Left ventricle myocardium inferior (tissue), 1 donor: ENCODE measurements around the gene MACROD2. TPM values are rescaled to one million over a fixed set of nuclear protein-coding genes. Genes with fewer than 3 reads are reported as not detected.

Source experiments
- DNase-seq: peaks from one replicate; pipeline ENCODE4 v3.0.0-alpha.2; 2020
- H3K27ac ChIP-seq: fragments of 200-600 bp; replicated peaks from 2 replicates; pipeline ENCODE4 v1.8.0; 2021
- H3K27me3 ChIP-seq: fragments of 200-600 bp; 2 replicates; pipeline ENCODE4 v1.8.0; 2021; ENCODE audit warnings: low read depth
- H3K36me3 ChIP-seq: fragments of 200-600 bp; 2 replicates; pipeline ENCODE4 v1.8.0; 2021
- H3K4me1 ChIP-seq: fragments of 200-600 bp; 2 replicates; pipeline ENCODE4 v1.8.0; 2021
- H3K4me3 ChIP-seq: fragments of 200-600 bp; 2 replicates; pipeline ENCODE4 v1.8.0; 2021; ENCODE audit warnings: mild to moderate bottlenecking, moderate library complexity
- H3K9me3 ChIP-seq: fragments of 200-600 bp; replicated peaks from 2 replicates; pipeline ENCODE4 v1.8.0; 2021
- intact Hi-C: fragments of 100-400 bp; cut with micrococcal nuclease; formaldehyde crosslinking; loops from one replicate; pipeline ENCODE4 v1.11.0; 2022
- total RNA-seq: library from RNA; stranded (reverse); fragmentation: NEBNext Ultra II Directional; extraction: Animal tissue kit (Norgen Biotek cat#: 25700); gene quantifications from one replicate; pipeline ENCODE4 v1.2.1, GENCODE V29; 2021
- TF ChIP-seq, protein P1 (sequence below): fragments of 200-600 bp; IDR thresholded peaks from 2 replicates; pipeline ENCODE4 v1.8.0; 2021; ENCODE audit warnings: antibody characterized with exemption, mild to moderate bottlenecking, borderline replicate concordance
- donor health status: DM: no; HTN: yes; CAD: no; lungs with severe emphysema.

Gene MACROD2
- total RNA-seq, 1 donor from 2014 or later = 3.6 TPM

DNA sequence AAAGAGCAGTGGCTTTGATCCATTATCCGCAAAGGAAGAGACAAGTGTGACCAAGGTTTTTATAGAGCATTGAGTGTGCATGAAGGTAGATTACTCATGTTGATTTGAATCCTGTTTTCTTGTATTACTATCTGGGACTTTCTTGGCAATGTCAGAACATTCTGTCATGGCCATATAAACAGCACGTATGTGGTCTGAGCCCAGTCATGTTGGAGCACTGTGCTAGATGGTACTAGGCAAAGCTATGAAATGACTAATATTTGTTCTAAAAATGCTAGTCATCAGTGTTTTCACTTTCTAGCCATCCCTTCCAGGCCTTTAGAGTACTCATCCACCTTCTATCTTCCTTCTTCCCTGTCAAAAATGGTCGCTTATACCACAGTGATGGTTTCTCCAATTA lies 620.7 kb downstream of the MACROD2 start:
- Histone ChIP-seq H3K36me3 (no peaks in the 10 kb centered on the region), H3K27me3 (no peaks in the 10 kb centered on the region), H3K9me3 (no peaks in the 10 kb centered on the region), H3K27ac (no peak overlapping the region), H3K4me1 (no peaks in the 10 kb centered on the region), H3K4me3 (no peak overlapping the region)
- intact Hi-C loops = no loop called here
- TF ChIP-seq, protein P1, sequence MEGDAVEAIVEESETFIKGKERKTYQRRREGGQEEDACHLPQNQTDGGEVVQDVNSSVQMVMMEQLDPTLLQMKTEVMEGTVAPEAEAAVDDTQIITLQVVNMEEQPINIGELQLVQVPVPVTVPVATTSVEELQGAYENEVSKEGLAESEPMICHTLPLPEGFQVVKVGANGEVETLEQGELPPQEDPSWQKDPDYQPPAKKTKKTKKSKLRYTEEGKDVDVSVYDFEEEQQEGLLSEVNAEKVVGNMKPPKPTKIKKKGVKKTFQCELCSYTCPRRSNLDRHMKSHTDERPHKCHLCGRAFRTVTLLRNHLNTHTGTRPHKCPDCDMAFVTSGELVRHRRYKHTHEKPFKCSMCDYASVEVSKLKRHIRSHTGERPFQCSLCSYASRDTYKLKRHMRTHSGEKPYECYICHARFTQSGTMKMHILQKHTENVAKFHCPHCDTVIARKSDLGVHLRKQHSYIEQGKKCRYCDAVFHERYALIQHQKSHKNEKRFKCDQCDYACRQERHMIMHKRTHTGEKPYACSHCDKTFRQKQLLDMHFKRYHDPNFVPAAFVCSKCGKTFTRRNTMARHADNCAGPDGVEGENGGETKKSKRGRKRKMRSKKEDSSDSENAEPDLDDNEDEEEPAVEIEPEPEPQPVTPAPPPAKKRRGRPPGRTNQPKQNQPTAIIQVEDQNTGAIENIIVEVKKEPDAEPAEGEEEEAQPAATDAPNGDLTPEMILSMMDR = no peak
- no peak for DNase-seq

GRCh38 chr20:14617123-14617522 lies 621.8 kb downstream of the MACROD2 start:
- Histone ChIP-seq H3K27me3 (no peaks in the 10 kb centered on the region), H3K4me1 (no peaks in the 10 kb centered on the region), H3K4me3 (no peak overlapping the region), H3K27ac (no peak overlapping the region), H3K36me3 (no peaks in the 10 kb centered on the region), H3K9me3 (no peaks in the 10 kb centered on the region)
- intact Hi-C loops = no loop called here
- DNase-seq = no peak
- TF ChIP-seq, protein P1 = no peak

- no peaks in the 10 kb centered on the region for H3K9me3 ChIP-seq
- TF ChIP-seq, protein P1 = no peak
- intact Hi-C loops = no loop called here
Observed at GRCh38 chr20:14619411-14619810, 624.1 kb downstream of the MACROD2 start.

GRCh38 chr20:14622796-14623195 lies 627.5 kb downstream of the MACROD2 start:
- Histone ChIP-seq H3K4me1 (no peaks in the 10 kb centered on the region), H3K27ac (no peak overlapping the region), H3K9me3 (no peaks in the 10 kb centered on the region), H3K36me3 (no peaks in the 10 kb centered on the region), H3K4me3 (no peak overlapping the region), H3K27me3 (no peaks in the 10 kb centered on the region)
- TF ChIP-seq, protein P1 = no peak
- DNase-seq = no peak
- intact Hi-C loops = no loop called here

More at GRCh38 chr20:14619411-14619810, 624.1 kb downstream of the MACROD2 start:
- no peak overlapping the region for H3K4me3 ChIP-seq
- no peak overlapping the region for H3K27ac ChIP-seq
- H3K4me1 ChIP-seq = no peaks in the 10 kb centered on the region
- no peaks in the 10 kb centered on the region for H3K36me3 ChIP-seq
- no peak for DNase-seq
- H3K27me3 ChIP-seq = no peaks in the 10 kb centered on the region

GRCh38 chr20:14631011-14631410 lies 635.7 kb downstream of the MACROD2 start:
- intact Hi-C loops = no loop called here
- no peak for DNase-seq
- H3K27me3 ChIP-seq = no peaks in the 10 kb centered on the region
- no peaks in the 10 kb centered on the region for H3K4me1 ChIP-seq
- H3K9me3 ChIP-seq = no peaks in the 10 kb centered on the region
- no peak overlapping the region for H3K4me3 ChIP-seq
- H3K27ac ChIP-seq = no peak overlapping the region
- TF ChIP-seq, protein P1 = no peak
- no peaks in the 10 kb centered on the region for H3K36me3 ChIP-seq

GRCh38 chr20:14632906-14633305 lies 637.6 kb downstream of the MACROD2 start:
- no peaks in the 10 kb centered on the region for H3K36me3 ChIP-seq
- no peaks in the 10 kb centered on the region for H3K27me3 ChIP-seq
- H3K4me3 ChIP-seq = no peak overlapping the region
- no peak overlapping the region for H3K27ac ChIP-seq
- intact Hi-C loops = no loop called here
- DNase-seq = peak; percentile 14
- H3K4me1 ChIP-seq = no peaks in the 10 kb centered on the region
- TF ChIP-seq, protein P1 = peak; percentile 15
- H3K9me3 ChIP-seq = no peaks in the 10 kb centered on the region
